GM21390 (cell line): Measurements from ENCODE around the gene CIAO3.
A peak's percentile ranks its signal among the peaks of the same experiment; 100 is the strongest.
"Not testable (repeated sequence)": the region's sequence is repeated elsewhere in the genome, so short reads cannot be mapped to it uniquely, and the experiment has no call there.

Experiments used
- ATAC-seq: cut with Tn5 transposase; IDR thresholded peaks from one replicate; pipeline ENCODE4 v1.9.1; 2021; ENCODE audit not compliant: unreplicated experiment

CIAO3 gene

DNA sequence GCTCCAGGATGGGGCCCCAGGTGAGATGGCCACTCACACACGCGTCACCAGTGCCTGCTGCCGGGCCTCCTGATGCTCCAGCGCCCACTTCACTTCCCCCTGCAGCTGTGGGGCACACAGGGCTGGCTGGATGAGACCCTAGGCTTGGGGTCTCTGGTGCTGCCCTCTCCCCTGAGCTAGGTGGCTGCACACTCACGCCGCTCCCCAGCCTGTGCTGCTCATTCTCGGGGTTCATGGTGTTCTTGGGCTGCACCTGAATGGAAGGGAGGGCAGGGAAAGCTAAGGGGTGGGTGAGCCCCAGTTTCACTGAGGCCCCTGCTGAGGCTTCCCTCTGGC lies 15.8 kb downstream of the CIAO3 start:
- no peak for ATAC-seq

GRCh38 chr16:724188-725040 lies 16.4 kb downstream of the CIAO3 start:
- no peak for ATAC-seq

GRCh38 chr16:723695-724094 lies 17.1 kb downstream of the CIAO3 start:
- ATAC-seq, result no peak

- no peak for ATAC-seq
These were observed 17.8 kb downstream of the CIAO3 start for GRCh38 chr16:722835-723633.

DNA sequence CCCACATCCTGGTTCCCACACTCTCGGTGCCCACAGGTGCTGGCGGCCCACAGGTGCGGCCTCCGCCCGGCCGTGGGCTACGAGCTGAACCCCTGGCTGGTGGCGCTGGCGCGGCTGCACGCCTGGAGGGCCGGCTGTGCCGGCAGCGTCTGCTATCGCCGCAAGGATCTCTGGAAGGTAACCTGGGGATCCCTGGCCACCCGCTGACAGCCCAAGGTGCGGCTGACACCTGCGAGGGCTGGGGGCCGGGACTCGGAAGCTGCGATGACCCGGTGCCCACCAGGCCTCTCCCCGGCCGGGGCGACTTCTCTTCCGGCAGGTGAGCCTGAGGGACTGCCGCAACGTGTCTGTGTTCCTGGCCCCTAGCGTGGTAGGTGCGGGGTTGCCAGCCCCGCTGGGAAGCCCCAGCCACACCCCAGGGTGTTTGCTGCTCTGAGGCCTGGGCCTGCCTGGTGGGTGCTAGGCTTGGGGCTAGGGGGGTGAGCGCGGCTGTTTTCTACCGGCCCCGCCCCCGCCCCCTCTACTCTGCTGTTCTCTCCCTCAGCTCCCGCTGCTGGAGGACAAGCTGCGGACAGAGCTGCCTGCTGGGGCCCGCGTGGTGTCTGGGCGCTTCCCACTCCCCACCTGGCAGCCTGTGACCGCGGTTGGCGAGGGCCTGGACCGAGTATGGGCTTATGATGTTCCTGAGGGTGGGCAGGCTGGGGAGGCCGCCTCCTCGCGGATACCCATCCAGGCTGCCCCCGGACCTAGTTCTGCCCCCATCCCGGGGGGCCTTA lies 18.8 kb downstream of the CIAO3 start:
- no peak for ATAC-seq

GRCh38 chr16:720990-721764 lies 19.6 kb downstream of the CIAO3 start, which contains the start of gene ANTKMT:
TSS of gene ANTKMT (plus strand) at chr16:721146. CDS start at chr16:721275, 129 bp downstream.
- peak; percentile 60 for ATAC-seq

GRCh38 chr16:720447-720989 lies 20.3 kb downstream of the CIAO3 start:
- no peak for ATAC-seq

- no peak for ATAC-seq
These were observed 20.9 kb downstream of the CIAO3 start for GRCh38 chr16:719815-720446.

- no peak for ATAC-seq
These were observed 21.9 kb downstream of the CIAO3 start for GRCh38 chr16:718922-719321.

- ATAC-seq, result no peak
These were observed 22.4 kb downstream of the CIAO3 start for GRCh38 chr16:718389-718788.

- ATAC-seq, result no peak
These were observed 23.1 kb downstream of the CIAO3 start for GRCh38 chr16:717450-718245.

DNA sequence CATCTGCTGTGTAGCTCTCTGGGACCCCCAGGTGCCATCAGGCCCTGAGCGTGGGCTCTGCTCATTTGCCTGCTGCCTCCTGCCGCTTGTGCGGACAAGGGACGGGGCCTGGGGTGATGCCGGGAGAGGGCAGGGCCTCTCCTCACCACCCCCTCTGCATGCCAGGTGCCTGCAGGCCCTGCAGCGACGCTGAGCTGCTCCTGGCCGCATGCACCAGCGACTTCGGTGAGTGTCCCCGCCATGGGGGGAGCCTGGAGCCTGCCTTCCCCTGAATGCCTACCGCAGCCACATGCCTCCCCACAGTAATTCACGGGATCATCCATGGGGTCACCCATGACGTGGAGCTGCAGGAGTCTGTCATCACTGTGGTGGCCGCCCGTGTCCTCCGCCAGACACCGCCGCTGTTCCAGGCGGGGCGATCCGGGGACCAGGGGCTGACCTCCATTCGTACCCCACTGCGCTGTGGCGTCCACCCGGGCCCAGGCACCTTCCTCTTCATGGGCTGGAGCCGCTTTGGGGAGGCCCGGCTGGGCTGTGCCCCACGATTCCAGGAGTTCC lies 23.9 kb downstream of the CIAO3 start:
- no peak for ATAC-seq

DNA sequence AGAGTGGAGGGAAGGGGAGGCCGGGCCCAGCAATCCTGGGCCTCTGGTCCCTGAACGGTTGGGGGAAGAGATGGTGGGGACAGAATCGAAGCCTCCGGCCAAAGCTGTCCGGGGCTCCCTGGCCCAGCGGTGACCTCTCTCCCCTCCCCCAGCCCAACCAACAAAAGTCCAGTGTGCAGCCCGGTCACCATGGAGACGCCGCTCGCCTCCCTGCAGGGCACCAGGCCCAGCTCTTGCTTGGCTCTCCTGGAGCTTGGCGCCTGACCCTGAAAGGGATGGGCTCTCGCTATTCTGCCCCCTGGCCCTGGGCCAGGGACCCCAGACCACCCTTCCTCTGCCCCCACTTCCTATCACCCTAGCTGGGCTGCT lies 24.6 kb downstream of the CIAO3 start:
- ATAC-seq, result no peak

DNA sequence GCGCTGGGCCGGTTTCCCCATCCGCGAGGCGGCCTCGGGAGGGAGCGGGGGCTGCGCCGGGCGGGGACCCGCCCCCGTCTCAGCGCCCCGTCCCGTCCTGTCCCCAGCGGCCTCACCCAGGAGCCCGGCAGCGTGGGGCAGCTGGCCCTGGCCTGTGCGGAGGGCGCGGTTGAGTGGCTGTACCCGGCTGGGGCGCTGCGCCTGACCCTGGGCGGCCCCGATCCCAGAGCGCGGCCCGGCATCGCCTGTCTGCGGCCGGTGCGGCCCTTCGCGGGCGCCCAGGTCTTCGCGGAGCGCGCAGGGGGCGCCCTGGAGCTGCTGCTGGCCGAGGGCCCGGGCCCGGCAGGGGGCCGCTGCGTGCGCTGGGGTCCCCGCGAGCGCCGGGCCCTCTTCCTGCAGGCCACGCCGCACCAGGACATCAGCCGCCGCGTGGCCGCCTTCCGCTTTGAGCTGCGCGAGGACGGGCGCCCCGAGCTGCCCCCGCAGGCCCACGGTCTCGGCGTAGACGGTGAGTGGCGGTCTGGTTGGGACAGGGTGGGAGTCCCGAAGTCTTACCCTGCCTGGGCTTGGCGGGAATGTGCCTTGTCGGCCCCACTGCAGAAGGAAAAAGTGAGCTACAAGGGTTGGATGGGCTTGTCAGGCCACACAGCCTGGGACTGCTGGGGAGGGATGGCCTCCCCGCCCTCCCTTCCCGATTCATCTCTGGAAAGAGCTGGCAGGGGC lies 25.2 kb downstream of the CIAO3 start:
- ATAC-seq, result no peak

GRCh38 chr16:714558-715476 lies 26.0 kb downstream of the CIAO3 start, which contains the start of gene METRN:
TSS of gene METRN (plus strand) at chr16:715118. CDS start at chr16:715290, 172 bp downstream.
- peak; percentile 68 for ATAC-seq

DNA sequence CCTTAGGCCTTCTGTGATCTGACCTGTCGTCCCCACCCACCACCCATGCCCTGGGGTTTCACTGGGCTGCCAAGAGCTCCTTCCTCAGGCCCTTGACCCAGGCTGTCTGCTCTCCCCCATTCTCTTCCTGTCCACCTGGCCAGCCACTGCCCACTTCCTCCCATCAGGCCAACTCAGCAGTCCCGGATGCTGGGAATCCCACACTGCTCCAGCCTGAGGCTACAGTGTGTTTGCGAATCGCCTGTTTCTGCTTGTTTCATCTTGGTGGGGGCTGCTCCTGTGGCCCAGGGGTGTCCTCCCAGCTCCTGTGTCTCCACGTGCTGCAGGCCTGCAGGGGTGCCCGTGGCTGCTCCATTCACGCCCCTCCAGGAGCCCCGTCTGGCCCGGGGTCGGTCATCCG lies 26.7 kb downstream of the CIAO3 start:
- ATAC-seq, result no peak

- not testable (repeated sequence) for ATAC-seq
These were observed 28.0 kb downstream of the CIAO3 start for GRCh38 chr16:712740-713250.
